GM04504 (cell line): Measurements from ENCODE around the gene BTBD2.

ENCODE experiments used
- DNase-seq: peaks from one replicate; pipeline ENCODE4 v3.0.0-alpha.2; 2012; ENCODE audit warnings: low read depth

Gene BTBD2

DNA sequence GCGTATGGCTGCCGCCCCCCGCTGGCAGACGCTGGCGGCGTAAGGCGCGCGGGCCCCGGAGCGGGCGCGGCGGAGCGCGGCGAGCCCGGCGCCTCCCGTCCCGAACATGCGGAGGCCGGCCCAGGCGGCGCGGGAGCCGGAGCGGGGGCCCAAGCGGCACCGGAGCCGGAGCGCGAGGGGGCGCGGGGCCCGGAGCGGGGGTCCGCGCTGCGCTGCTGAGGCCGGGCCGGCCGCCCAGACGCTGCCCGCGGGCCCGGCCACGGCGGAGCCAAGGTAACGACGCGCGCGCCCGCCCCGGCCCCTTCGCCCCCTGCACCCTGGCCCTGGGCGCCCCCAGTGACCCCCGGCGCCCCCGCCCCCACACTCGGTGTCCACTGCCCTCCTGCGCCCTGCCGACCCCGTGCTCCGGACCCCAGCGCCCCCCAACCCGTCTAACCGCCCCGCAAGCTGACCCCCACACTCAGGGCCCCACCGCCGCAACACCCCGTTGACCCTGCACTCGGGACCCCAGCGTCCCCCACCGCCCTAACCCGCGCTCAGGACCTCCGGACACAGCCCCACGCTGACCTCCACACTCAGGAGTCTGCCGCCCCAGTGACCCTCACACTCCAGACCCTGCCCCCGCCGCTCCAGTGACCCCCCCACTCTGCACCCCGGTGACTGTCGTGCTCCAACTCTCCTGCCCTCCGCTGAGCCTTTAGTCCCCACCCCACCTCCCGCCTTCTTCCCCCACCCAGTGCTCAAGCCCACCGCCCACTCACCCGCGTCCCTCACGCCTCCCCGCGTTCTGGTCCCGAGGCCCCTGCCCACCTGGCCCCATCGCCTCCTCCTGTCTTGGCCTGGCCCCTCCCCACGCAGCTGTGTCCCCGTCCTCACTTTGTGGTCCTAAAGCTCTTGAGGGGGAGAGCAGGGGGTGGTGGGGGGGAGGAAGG, 74.1 kb downstream of the BTBD2 start, which contains the start of gene CSNK1G2:
CSNK1G2 (plus strand) TSS at position 27 of the 932 bp plus-strand sequence. CDS start 28,601 bp downstream, outside the sequence.
- no peak for DNase-seq

DNA sequence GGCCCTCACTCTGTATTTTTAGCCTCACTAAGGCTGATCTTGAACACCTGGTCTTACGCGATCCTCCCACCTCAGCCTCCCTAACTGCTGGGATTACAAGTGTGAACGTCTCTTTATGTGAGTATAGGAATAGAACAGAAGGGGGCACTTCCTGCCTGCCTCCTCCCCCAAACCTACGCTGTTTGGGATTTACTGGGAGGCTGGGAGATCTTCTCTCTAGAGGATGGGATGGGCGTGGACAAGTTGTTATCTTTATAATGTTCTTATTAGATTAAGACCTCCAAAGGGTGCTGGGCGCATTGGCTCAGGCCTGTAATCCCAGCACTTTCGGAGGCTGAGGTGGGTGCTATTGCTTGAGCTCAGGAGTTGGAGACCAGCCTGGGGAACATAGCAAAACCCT, 77.4 kb downstream of the BTBD2 start:
- no peak for DNase-seq

- DNase-seq, result no peak
Observed at GRCh38 chr19:1936916-1937610, 78.5 kb downstream of the BTBD2 start.

DNA sequence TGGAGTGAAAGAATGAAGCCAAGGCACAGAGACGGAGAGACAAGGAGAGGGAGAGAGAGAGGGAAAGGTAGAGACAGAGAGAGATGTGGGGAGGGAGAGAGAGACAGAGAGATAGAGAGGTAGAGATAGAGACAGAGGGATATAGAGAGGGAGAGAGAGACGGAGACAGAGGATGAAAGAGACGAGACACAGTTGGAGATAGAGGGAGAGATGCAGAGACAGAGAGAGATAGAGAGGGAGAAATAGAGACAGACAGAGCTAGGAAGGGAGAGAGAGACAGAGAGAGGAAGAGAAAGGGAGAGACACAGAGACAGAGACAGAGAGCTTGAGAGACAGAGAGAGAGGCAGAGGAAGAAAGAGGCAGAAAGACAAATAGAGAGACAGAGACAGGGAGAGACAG, 79.1 kb downstream of the BTBD2 start:
- DNase-seq, result no peak

GRCh38 chr19:1935484-1936208, 79.9 kb downstream of the BTBD2 start:
- no peak for DNase-seq
